NB4 (cell line): ENCODE measurements around the gene MYOF.

ENCODE experiments used
- POLR2A ChIP-seq: IDR thresholded peaks from 2 replicates; pipeline ENCODE4 v1.6.1; 2011; ENCODE audit warnings: mild to moderate bottlenecking; ENCODE audit not compliant: insufficient read length; ENCODE audit errors: extremely low read depth
- TF ChIP-seq, protein P1 (sequence below): IDR thresholded peaks from 2 replicates; pipeline ENCODE4 v1.6.1; 2011; ENCODE audit warnings: low read depth, low read length
- TF ChIP-seq, protein P2 (sequence below): IDR thresholded peaks from one replicate; pipeline ENCODE4 v1.5.1; 2012; ENCODE audit warnings: low read depth, low read length

DNA sequence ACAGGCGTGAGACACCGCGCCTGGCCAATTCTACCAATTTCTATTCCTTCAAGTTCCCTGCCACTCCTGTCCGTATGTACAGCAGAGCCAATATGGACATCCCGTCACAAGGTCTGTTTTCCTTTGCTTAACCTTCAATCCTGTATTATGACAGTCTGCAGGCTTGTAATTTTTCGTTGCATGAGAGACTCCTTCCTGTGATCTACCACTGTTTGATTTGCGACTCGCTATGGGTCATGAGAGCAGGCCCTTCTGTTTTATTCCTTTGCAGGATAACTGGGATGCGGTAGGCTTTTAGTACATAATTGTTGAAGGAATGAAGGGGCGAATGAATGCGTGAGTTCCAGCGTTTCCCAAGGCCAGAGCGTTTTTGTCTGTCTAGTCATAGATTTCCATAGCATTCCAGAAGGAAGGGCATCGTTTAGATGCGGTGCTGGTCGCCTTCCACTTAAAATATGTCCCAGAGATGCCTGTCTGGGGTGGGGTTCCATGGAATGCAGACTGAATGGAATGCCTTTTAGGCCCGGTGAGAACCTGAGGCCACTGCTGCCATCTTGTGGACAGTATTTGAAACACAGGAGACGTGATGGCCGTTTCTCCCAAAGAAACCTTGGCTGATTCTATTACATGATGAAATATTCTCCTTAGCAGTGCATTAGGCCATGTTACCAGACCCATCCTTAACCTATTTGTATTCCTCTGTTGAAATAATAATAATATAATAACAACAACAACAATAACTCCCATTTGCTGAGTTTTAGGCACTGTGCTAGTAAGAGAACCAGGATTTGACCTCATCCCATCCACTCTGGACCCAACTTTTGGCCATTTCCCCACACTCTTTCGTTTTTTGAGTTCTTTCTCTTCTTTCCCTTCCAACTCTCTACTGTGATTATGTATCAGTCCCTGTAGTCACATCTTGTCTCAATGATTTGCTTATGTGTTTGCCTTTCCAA, 193.2 kb downstream of the MYOF start:
- TF ChIP-seq, protein P1, sequence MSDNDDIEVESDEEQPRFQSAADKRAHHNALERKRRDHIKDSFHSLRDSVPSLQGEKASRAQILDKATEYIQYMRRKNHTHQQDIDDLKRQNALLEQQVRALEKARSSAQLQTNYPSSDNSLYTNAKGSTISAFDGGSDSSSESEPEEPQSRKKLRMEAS = no peak
- TF ChIP-seq, protein P2, sequence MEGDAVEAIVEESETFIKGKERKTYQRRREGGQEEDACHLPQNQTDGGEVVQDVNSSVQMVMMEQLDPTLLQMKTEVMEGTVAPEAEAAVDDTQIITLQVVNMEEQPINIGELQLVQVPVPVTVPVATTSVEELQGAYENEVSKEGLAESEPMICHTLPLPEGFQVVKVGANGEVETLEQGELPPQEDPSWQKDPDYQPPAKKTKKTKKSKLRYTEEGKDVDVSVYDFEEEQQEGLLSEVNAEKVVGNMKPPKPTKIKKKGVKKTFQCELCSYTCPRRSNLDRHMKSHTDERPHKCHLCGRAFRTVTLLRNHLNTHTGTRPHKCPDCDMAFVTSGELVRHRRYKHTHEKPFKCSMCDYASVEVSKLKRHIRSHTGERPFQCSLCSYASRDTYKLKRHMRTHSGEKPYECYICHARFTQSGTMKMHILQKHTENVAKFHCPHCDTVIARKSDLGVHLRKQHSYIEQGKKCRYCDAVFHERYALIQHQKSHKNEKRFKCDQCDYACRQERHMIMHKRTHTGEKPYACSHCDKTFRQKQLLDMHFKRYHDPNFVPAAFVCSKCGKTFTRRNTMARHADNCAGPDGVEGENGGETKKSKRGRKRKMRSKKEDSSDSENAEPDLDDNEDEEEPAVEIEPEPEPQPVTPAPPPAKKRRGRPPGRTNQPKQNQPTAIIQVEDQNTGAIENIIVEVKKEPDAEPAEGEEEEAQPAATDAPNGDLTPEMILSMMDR = peak; percentile 70
- no peak for TF ChIP-seq POLR2A
